HFFc6 (cell line): ENCODE results near the gene PER1. TPM values are rescaled to one million over a fixed set of nuclear protein-coding genes. Genes with fewer than 3 reads are reported as not detected.
A peak's percentile ranks its signal among the peaks of the same experiment; 100 is the strongest.
"Not testable (repeated sequence)": the region's sequence is repeated elsewhere in the genome, so short reads cannot be mapped to it uniquely, and the experiment has no call there.

Experiments
- DNase-seq: peaks from one replicate; pipeline ENCODE4 v3.0.0-alpha.2; 2018
- H3K27ac Mint-ChIP-seq: 2 replicates; pipeline ENCODE4 v1.8.0; 2020; ENCODE audit warnings: mild to moderate bottlenecking, mixed read lengths
- H3K27me3 Mint-ChIP-seq: 2 replicates; pipeline ENCODE4 v1.8.0; 2021; ENCODE audit warnings: mild to moderate bottlenecking, moderate library complexity, mixed read lengths; ENCODE audit not compliant: insufficient read depth
- H3K36me3 Mint-ChIP-seq: 2 replicates; pipeline ENCODE4 v1.8.0; 2021; ENCODE audit warnings: low read depth, mixed read lengths
- H3K4me1 Mint-ChIP-seq: 2 replicates; pipeline ENCODE4 v1.8.0; 2020; ENCODE audit warnings: low read depth, mixed read lengths
- H3K4me3 Mint-ChIP-seq: 2 replicates; pipeline ENCODE4 v1.8.0; 2020; ENCODE audit warnings: mild to moderate bottlenecking, moderate library complexity, mixed read lengths
- H3K9me3 Mint-ChIP-seq: 2 replicates; pipeline ENCODE4 v1.8.0; 2020; ENCODE audit warnings: mild to moderate bottlenecking, mixed read lengths
- CTCF ChIP-seq: fragments of 200-600 bp; sonication (generic); IDR thresholded peaks from 2 replicates; pipeline ENCODE4 v1.5.0; 2021; ENCODE audit warnings: antibody characterized with exemption, mild to moderate bottlenecking
- total RNA-seq, 6 experiments: library from RNA; stranded (reverse); fragmentation: NEBNext Ultra II Directional; extraction: Animal tissue kit (Norgen Biotek cat#: 25700); gene quantifications; 2 replicates in 1 of 6; 3 replicates in 5 of 6; pipeline ENCODE4 v1.2.3, GENCODE V29; 2021

The PER1 gene
- total RNA-seq, 6 experiments from 2014 or later, result 18.9 to 31.8 (median 26.9) TPM

- Mint-ChIP-seq H3K4me1 (peaks cover 33% of the 10 kb centered on the region), H3K27me3 (peaks cover 38% of the 10 kb centered on the region), H3K36me3 (no peaks in the 10 kb centered on the region), H3K4me3 (no peak overlapping the region), H3K27ac (no peak overlapping the region), H3K9me3 (peaks cover 7% of the 10 kb centered on the region; the same call in 1 of the 2 replicates)
- DNase-seq, result no peak
- no peak for TF ChIP-seq CTCF
Observed at GRCh38 chr17:8116776-8117175, 35.4 kb downstream of the PER1 start.

GRCh38 chr17:8110907-8111306 is 41.3 kb downstream of the PER1 start:
- no peaks in the 10 kb centered on the region for H3K36me3 Mint-ChIP-seq
- H3K4me3 Mint-ChIP-seq, result no peak overlapping the region
- no peak for TF ChIP-seq CTCF
- peaks cover 11% of the 10 kb centered on the region for H3K4me1 Mint-ChIP-seq
- no peak overlapping the region for H3K27ac Mint-ChIP-seq
- DNase-seq, result no peak
- peaks cover 33% of the 10 kb centered on the region for H3K27me3 Mint-ChIP-seq
- H3K9me3 Mint-ChIP-seq, result no peaks in the 10 kb centered on the region

GRCh38 chr17:8110456-8110804 is 41.8 kb downstream of the PER1 start:
- H3K9me3 Mint-ChIP-seq, result no peaks in the 10 kb centered on the region
- H3K36me3 Mint-ChIP-seq, result no peaks in the 10 kb centered on the region
- H3K27me3 Mint-ChIP-seq, result peaks cover 34% of the 10 kb centered on the region
- no peak overlapping the region for H3K4me3 Mint-ChIP-seq
- TF ChIP-seq CTCF, result peak; percentile 35
- no peak for DNase-seq
- peaks cover 14% of the 10 kb centered on the region for H3K4me1 Mint-ChIP-seq
- no peak overlapping the region for H3K27ac Mint-ChIP-seq

- no peak overlapping the region for H3K4me3 Mint-ChIP-seq
- no peaks in the 10 kb centered on the region for H3K9me3 Mint-ChIP-seq
- no peak for DNase-seq
- TF ChIP-seq CTCF, result peak; percentile 91
- no peaks in the 10 kb centered on the region for H3K36me3 Mint-ChIP-seq
- H3K4me1 Mint-ChIP-seq, result peaks cover 14% of the 10 kb centered on the region
- peaks cover 29% of the 10 kb centered on the region for H3K27me3 Mint-ChIP-seq
- H3K27ac Mint-ChIP-seq, result no peak overlapping the region
Observed at GRCh38 chr17:8109661-8110455, 42.3 kb downstream of the PER1 start.

- Mint-ChIP-seq H3K27me3 (peaks cover 24% of the 10 kb centered on the region), H3K4me3 (no peak overlapping the region), H3K9me3 (no peaks in the 10 kb centered on the region), H3K4me1 (peaks cover 14% of the 10 kb centered on the region), H3K36me3 (no peaks in the 10 kb centered on the region), H3K27ac (no peak overlapping the region)
- TF ChIP-seq CTCF, result no peak
- no peak for DNase-seq
Observed at GRCh38 chr17:8108972-8109660, 43.1 kb downstream of the PER1 start.

- not testable (repeated sequence) for H3K27ac Mint-ChIP-seq, H3K4me3 Mint-ChIP-seq, H3K9me3 Mint-ChIP-seq, DNase-seq, H3K36me3 Mint-ChIP-seq
- H3K4me1 Mint-ChIP-seq, result peaks cover 21% of the 10 kb centered on the region
- peaks cover 17% of the 10 kb centered on the region for H3K27me3 Mint-ChIP-seq
Observed at GRCh38 chr17:8106980-8107379, 45.2 kb downstream of the PER1 start.
